Measurements from ENCODE around the gene EPB41L2.

EPB41L2 gene

GRCh38 chr6:130896249-130896648 is 166.8 kb downstream of the EPB41L2 start:
- no peak for DNase-seq

GRCh38 chr6:130895516-130895915 is 167.5 kb downstream of the EPB41L2 start:
- no peak for DNase-seq

GRCh38 chr6:130893766-130894165 is 169.3 kb downstream of the EPB41L2 start:
- no peak for DNase-seq

- DNase-seq, result no peak
Measured at GRCh38 chr6:130893277-130893676, 169.8 kb downstream of the EPB41L2 start.

- DNase-seq, result no peak
Measured at GRCh38 chr6:130890521-130890971, 172.5 kb downstream of the EPB41L2 start.

- DNase-seq, result no peak
Measured at GRCh38 chr6:130889423-130889822, 173.6 kb downstream of the EPB41L2 start.

- no peak for DNase-seq
Measured at GRCh38 chr6:130888246-130888645, 174.8 kb downstream of the EPB41L2 start.

GRCh38 chr6:130886966-130887365 is 176.1 kb downstream of the EPB41L2 start:
- no peak for DNase-seq

GRCh38 chr6:130885392-130886192 is 177.5 kb downstream of the EPB41L2 start:
- peak; percentile 11 for DNase-seq

- no peak for DNase-seq
Measured at GRCh38 chr6:130882370-130882769, 180.7 kb downstream of the EPB41L2 start.

- no peak for DNase-seq
Measured at GRCh38 chr6:130879826-130880225, 183.2 kb downstream of the EPB41L2 start.

GRCh38 chr6:130873746-130874145 is 189.3 kb downstream of the EPB41L2 start:
- DNase-seq, result no peak

GRCh38 chr6:130872250-130873095 is 190.6 kb downstream of the EPB41L2 start:
- no peak for DNase-seq

GRCh38 chr6:130870179-130870880 is 192.7 kb downstream of the EPB41L2 start:
- no peak for DNase-seq

- DNase-seq, result no peak
Measured at GRCh38 chr6:130869681-130870080, 193.4 kb downstream of the EPB41L2 start.

GRCh38 chr6:130865793-130866192 is 197.3 kb downstream of the EPB41L2 start:
- no peak for DNase-seq

GRCh38 chr6:130864344-130864743 is 198.7 kb downstream of the EPB41L2 start:
- DNase-seq, result no peak

GRCh38 chr6:130863415-130864230 is 199.4 kb downstream of the EPB41L2 start:
- no peak for DNase-seq

- DNase-seq, result no peak
Measured at GRCh38 chr6:130862370-130862769, 200.7 kb downstream of the EPB41L2 start.

GRCh38 chr6:130859161-130859867 is 203.7 kb downstream of the EPB41L2 start:
- DNase-seq, result no peak

GRCh38 chr6:130858498-130859160 is 204.4 kb downstream of the EPB41L2 start:
- DNase-seq, result no peak

Measured in DMS 273 treated with DMSO at 0.1 percent for 48 hours (cell line).